ENCODE results near the gene TRMT2A.
"Not testable (repeated sequence)": the region's sequence is repeated elsewhere in the genome, so short reads cannot be mapped to it uniquely, and the experiment has no call there.

The TRMT2A gene

GRCh38 chr22:20071524-20071972 lies 45.5 kb downstream of the TRMT2A start:
- no peaks in the 10 kb centered on the region for H3K4me1 ChIP-seq (ENCODE audit: control extremely low read depth in 1 of 4, control insufficient read depth in 4 of 4, insufficient read depth in 4 of 4, low read length in 3 of 4)
- peaks cover 0 to 2% (median 0%) of the 10 kb centered on the region in 4 experiments for H3K36me3 ChIP-seq (ENCODE audit: control insufficient read depth in 4 of 4, insufficient read depth in 4 of 4, low read length in 3 of 4)
- 96% methylated on average over 7 of the region's 8 CpGs for WGBS (ENCODE audit: insufficient coverage)
- ChIA-PET CTCF (no interaction called here), POLR2A (interaction anchor here (0.6 kb wide), 1 partner anchor 25 kb away, joined by 6 read pairs; no protein-coding TSS in a partner anchor)
- no peaks in the 10 kb centered on the region for H3K27me3 ChIP-seq (replicated peaks in 2 of 5; ENCODE audit: control insufficient read depth in 4 of 5, insufficient read depth in 5 of 5, low read length in 4 of 5)
- no peaks in the 10 kb centered on the region for H3K9me3 ChIP-seq (ENCODE audit: control extremely low read depth in 1 of 5, control insufficient read depth in 4 of 5, insufficient read depth in 2 of 5, low read depth in 1 of 5, low read length in 4 of 5)
- H3K4me3 ChIP-seq (ENCODE audit: control insufficient read depth in 1 of 7, extremely low read depth in 1 of 7, insufficient read depth in 4 of 7, low read depth in 2 of 7, low read length in 6 of 7), result no peak overlapping the region
- H3K27ac ChIP-seq (ENCODE audit: insufficient read depth in 1 of 2, low read depth in 1 of 2, low read length in 2 of 2, poor library complexity in 1 of 2, severe bottlenecking in 2 of 2), result no peak overlapping the region
- no peak for DNase-seq

- H3K4me3 ChIP-seq (ENCODE audit: control insufficient read depth in 1 of 7, extremely low read depth in 1 of 7, insufficient read depth in 4 of 7, low read depth in 2 of 7, low read length in 6 of 7), result no peak overlapping the region
- H3K9me3 ChIP-seq (ENCODE audit: control extremely low read depth in 1 of 5, control insufficient read depth in 4 of 5, insufficient read depth in 2 of 5, low read depth in 1 of 5, low read length in 4 of 5), result no peaks in the 10 kb centered on the region
- WGBS (ENCODE audit: insufficient coverage), result 100% methylated on average over 4 of the region's 7 CpGs
- ChIA-PET POLR2A (no interaction called here), CTCF (no interaction called here)
- no peaks in the 10 kb centered on the region for H3K4me1 ChIP-seq (ENCODE audit: control extremely low read depth in 1 of 4, control insufficient read depth in 4 of 4, insufficient read depth in 4 of 4, low read length in 3 of 4)
- DNase-seq, result no peak
- H3K27me3 ChIP-seq (replicated peaks in 2 of 5; ENCODE audit: control insufficient read depth in 4 of 5, insufficient read depth in 5 of 5, low read length in 4 of 5), result no peaks in the 10 kb centered on the region
- H3K36me3 ChIP-seq (ENCODE audit: control insufficient read depth in 4 of 4, insufficient read depth in 4 of 4, low read length in 3 of 4), result peaks cover 2 to 9% (median 4%) of the 10 kb centered on the region in 4 experiments
- H3K27ac ChIP-seq (ENCODE audit: insufficient read depth in 1 of 2, low read depth in 1 of 2, low read length in 2 of 2, poor library complexity in 1 of 2, severe bottlenecking in 2 of 2), result no peak overlapping the region
Observed at GRCh38 chr22:20069331-20070042, 47.5 kb downstream of the TRMT2A start.

GRCh38 chr22:20068640-20069039 lies 48.4 kb downstream of the TRMT2A start:
- 90% methylated on average over 5 of the region's 7 CpGs for WGBS (ENCODE audit: insufficient coverage)
- H3K36me3 ChIP-seq (ENCODE audit: control insufficient read depth in 4 of 4, insufficient read depth in 4 of 4, low read length in 3 of 4), result peaks cover 2 to 17% (median 10%) of the 10 kb centered on the region in 4 experiments
- no peaks in the 10 kb centered on the region for H3K27me3 ChIP-seq (replicated peaks in 2 of 5; ENCODE audit: control insufficient read depth in 4 of 5, insufficient read depth in 5 of 5, low read length in 4 of 5)
- no peak for DNase-seq
- no peak overlapping the region for H3K4me3 ChIP-seq (ENCODE audit: control insufficient read depth in 1 of 7, extremely low read depth in 1 of 7, insufficient read depth in 4 of 7, low read depth in 2 of 7, low read length in 6 of 7)
- H3K27ac ChIP-seq (ENCODE audit: insufficient read depth in 1 of 2, low read depth in 1 of 2, low read length in 2 of 2, poor library complexity in 1 of 2, severe bottlenecking in 2 of 2), result no peak overlapping the region
- ChIA-PET CTCF (no interaction called here), POLR2A (no interaction called here)
- H3K9me3 ChIP-seq (ENCODE audit: control extremely low read depth in 1 of 5, control insufficient read depth in 4 of 5, insufficient read depth in 2 of 5, low read depth in 1 of 5, low read length in 4 of 5), result no peaks in the 10 kb centered on the region
- H3K4me1 ChIP-seq (ENCODE audit: control extremely low read depth in 1 of 4, control insufficient read depth in 4 of 4, insufficient read depth in 4 of 4, low read length in 3 of 4), result peaks cover 0 to 7% (median 0%) of the 10 kb centered on the region in 4 experiments

GRCh38 chr22:20067384-20067682 lies 49.7 kb downstream of the TRMT2A start:
- not testable (repeated sequence) for H3K9me3 ChIP-seq (ENCODE audit: control extremely low read depth in 1 of 5, control insufficient read depth in 4 of 5, insufficient read depth in 2 of 5, low read depth in 1 of 5, low read length in 4 of 5); H3K4me3 ChIP-seq (ENCODE audit: control insufficient read depth in 1 of 7, extremely low read depth in 1 of 7, insufficient read depth in 4 of 7, low read depth in 2 of 7, low read length in 6 of 7); H3K27ac ChIP-seq (ENCODE audit: insufficient read depth in 1 of 2, low read depth in 1 of 2, low read length in 2 of 2, poor library complexity in 1 of 2, severe bottlenecking in 2 of 2); H3K4me1 ChIP-seq (ENCODE audit: control extremely low read depth in 1 of 4, control insufficient read depth in 4 of 4, insufficient read depth in 4 of 4, low read length in 3 of 4); H3K27me3 ChIP-seq (replicated peaks in 2 of 5; ENCODE audit: control insufficient read depth in 4 of 5, insufficient read depth in 5 of 5, low read length in 4 of 5); DNase-seq
- peaks cover 2 to 30% (median 17%) of the 10 kb centered on the region in 4 experiments for H3K36me3 ChIP-seq (ENCODE audit: control insufficient read depth in 4 of 4, insufficient read depth in 4 of 4, low read length in 3 of 4)
- POLR2A ChIA-PET, result interaction anchor here (0.6 kb wide), 1 partner anchor 72 kb away, joined by 5 read pairs; no protein-coding TSS in a partner anchor
- WGBS (ENCODE audit: insufficient coverage), result 100% methylated on average over 3 of the region's 3 CpGs
- CTCF ChIA-PET, result interaction anchor here (1.0 to 1.1 kb wide), 2 partner anchors 9 to 117 kb away, joined by 3 read pairs; no protein-coding TSS in a partner anchor

- ChIA-PET POLR2A (interaction anchor here (0.6 kb wide), 1 partner anchor 71 kb away, joined by 5 read pairs; no protein-coding TSS in a partner anchor), CTCF (interaction anchor here (1.1 kb wide), 1 partner anchor 116 kb away, joined by 3 read pairs; no protein-coding TSS in a partner anchor)
- Histone ChIP-seq H3K4me3 (ENCODE audit: control insufficient read depth in 1 of 7, extremely low read depth in 1 of 7, insufficient read depth in 4 of 7, low read depth in 2 of 7, low read length in 6 of 7) (no peak overlapping the region), H3K4me1 (ENCODE audit: control extremely low read depth in 1 of 4, control insufficient read depth in 4 of 4, insufficient read depth in 4 of 4, low read length in 3 of 4) (peaks cover 0 to 8% (median 0%) of the 10 kb centered on the region in 4 experiments), H3K27me3 (replicated peaks in 2 of 5; ENCODE audit: control insufficient read depth in 4 of 5, insufficient read depth in 5 of 5, low read length in 4 of 5) (no peaks in the 10 kb centered on the region), H3K9me3 (ENCODE audit: control extremely low read depth in 1 of 5, control insufficient read depth in 4 of 5, insufficient read depth in 2 of 5, low read depth in 1 of 5, low read length in 4 of 5) (no peaks in the 10 kb centered on the region), H3K36me3 (ENCODE audit: control insufficient read depth in 4 of 4, insufficient read depth in 4 of 4, low read length in 3 of 4) (peaks cover 2 to 36% (median 20%) of the 10 kb centered on the region in 4 experiments), H3K27ac (ENCODE audit: insufficient read depth in 1 of 2, low read depth in 1 of 2, low read length in 2 of 2, poor library complexity in 1 of 2, severe bottlenecking in 2 of 2) (no peak overlapping the region)
- 95% methylated on average over 6 of the region's 11 CpGs for WGBS (ENCODE audit: insufficient coverage)
- no peak for DNase-seq
Observed at GRCh38 chr22:20066617-20067383, 50.2 kb downstream of the TRMT2A start.

- POLR2A ChIA-PET, result no interaction called here
- H3K27ac ChIP-seq (ENCODE audit: insufficient read depth in 1 of 2, low read depth in 1 of 2, low read length in 2 of 2, poor library complexity in 1 of 2, severe bottlenecking in 2 of 2), result no peak overlapping the region
- 97% methylated on average over 14 of the region's 14 CpGs for WGBS (ENCODE audit: insufficient coverage)
- no peak overlapping the region for H3K4me3 ChIP-seq (ENCODE audit: control insufficient read depth in 1 of 7, extremely low read depth in 1 of 7, insufficient read depth in 4 of 7, low read depth in 2 of 7, low read length in 6 of 7)
- H3K4me1 ChIP-seq (ENCODE audit: control extremely low read depth in 1 of 4, control insufficient read depth in 4 of 4, insufficient read depth in 4 of 4, low read length in 3 of 4), result peaks cover 0 to 8% (median 0%) of the 10 kb centered on the region in 4 experiments
- peaks cover 2 to 43% (median 23%) of the 10 kb centered on the region in 4 experiments for H3K36me3 ChIP-seq (ENCODE audit: control insufficient read depth in 4 of 4, insufficient read depth in 4 of 4, low read length in 3 of 4)
- DNase-seq, result no peak
- H3K9me3 ChIP-seq (ENCODE audit: control extremely low read depth in 1 of 5, control insufficient read depth in 4 of 5, insufficient read depth in 2 of 5, low read depth in 1 of 5, low read length in 4 of 5), result no peaks in the 10 kb centered on the region
- CTCF ChIA-PET, result no interaction called here
- H3K27me3 ChIP-seq (replicated peaks in 2 of 5; ENCODE audit: control insufficient read depth in 4 of 5, insufficient read depth in 5 of 5, low read length in 4 of 5), result no peaks in the 10 kb centered on the region
Observed at GRCh38 chr22:20065896-20066616, 51.0 kb downstream of the TRMT2A start.

Measured in common myeloid progenitor, CD34-positive (primary cell).